H9 (cell line): Measurements from ENCODE around the gene ATP2B2. TPM values are rescaled to one million over a fixed set of nuclear protein-coding genes. Genes with fewer than 3 reads are reported as not detected.

ENCODE experiments used
- DNase-seq: peaks from one replicate; pipeline ENCODE4 v3.0.0-alpha.2; 2017
- H2AFZ ChIP-seq: one replicate; pipeline ENCODE4 v1.6.1; 2013; ENCODE audit warnings: mild to moderate bottlenecking, low read length, control low read depth, moderate library complexity
- H2AK5ac ChIP-seq: 2 replicates; pipeline ENCODE4 v1.6.1; 2013; ENCODE audit warnings: low read length, control low read depth, mixed read lengths; ENCODE audit not compliant: insufficient read length
- H2BK120ac ChIP-seq: one replicate; pipeline ENCODE4 v1.6.1; 2013; ENCODE audit warnings: low read depth, mild to moderate bottlenecking, low read length, control low read depth, inconsistent platforms; ENCODE audit not compliant: poor library complexity, severe bottlenecking
- H2BK12ac ChIP-seq: 2 replicates; pipeline ENCODE4 v1.6.1; 2013; ENCODE audit warnings: low read length, control low read depth, mixed read lengths, low read depth; ENCODE audit not compliant: insufficient read length
- H2BK15ac ChIP-seq: 2 replicates; pipeline ENCODE4 v1.6.1; 2013; ENCODE audit warnings: low read depth, low read length, control low read depth
- H2BK20ac ChIP-seq: one replicate; pipeline ENCODE4 v1.6.1; 2013; ENCODE audit warnings: low read depth, mild to moderate bottlenecking, low read length, control low read depth, inconsistent platforms; ENCODE audit not compliant: poor library complexity, severe bottlenecking
- H2BK5ac ChIP-seq: 2 replicates; pipeline ENCODE4 v1.6.1; 2013; ENCODE audit warnings: low read length, control low read depth, mixed read lengths; ENCODE audit not compliant: insufficient read length
- H3K14ac ChIP-seq: 2 replicates; pipeline ENCODE4 v1.6.1; 2013; ENCODE audit warnings: low read length, control low read depth; ENCODE audit not compliant: insufficient read depth
- H3K18ac ChIP-seq: 2 replicates; pipeline ENCODE4 v1.6.1; 2013; ENCODE audit warnings: low read depth, mild to moderate bottlenecking, mixed read lengths, low read length, control low read depth; ENCODE audit not compliant: insufficient read length
- H3K23ac ChIP-seq: 2 replicates; pipeline ENCODE4 v1.6.1; 2013; ENCODE audit warnings: low read length, control low read depth, mixed read lengths, low read depth; ENCODE audit not compliant: insufficient read length
- H3K23me2 ChIP-seq: 2 replicates; pipeline ENCODE4 v1.6.1; 2013; ENCODE audit warnings: low read depth, mild to moderate bottlenecking, mixed read lengths, low read length, control low read depth; ENCODE audit not compliant: insufficient read length, poor library complexity, severe bottlenecking
- H3K27ac ChIP-seq: 2 replicates; pipeline ENCODE4 v1.5.1; 2013; ENCODE audit warnings: low read length, control low read depth, mixed read lengths, low read depth; ENCODE audit not compliant: insufficient read length
- H3K27me3 ChIP-seq: 2 replicates; pipeline ENCODE4 v1.6.1; 2013; ENCODE audit warnings: low read length, control low read depth, inconsistent platforms; ENCODE audit not compliant: insufficient read depth
- H3K4ac ChIP-seq: 2 replicates; pipeline ENCODE4 v1.6.1; 2013; ENCODE audit warnings: low read depth, mild to moderate bottlenecking, control low read depth, inconsistent platforms, low read length, moderate library complexity
- H3K4me1 ChIP-seq: 2 replicates; pipeline ENCODE4 v1.6.1; 2013; ENCODE audit warnings: low read length, control low read depth, inconsistent platforms; ENCODE audit not compliant: insufficient read depth
- H3K4me2 ChIP-seq: 2 replicates; pipeline ENCODE4 v1.6.1; 2013; ENCODE audit warnings: low read length, control low read depth, mixed read lengths; ENCODE audit not compliant: insufficient read length, insufficient read depth
- H3K56ac ChIP-seq: 2 replicates; pipeline ENCODE4 v1.6.1; 2013; ENCODE audit warnings: low read depth, mild to moderate bottlenecking, mixed read lengths, low read length, control low read depth; ENCODE audit not compliant: insufficient read length
- H3K79me1 ChIP-seq: 2 replicates; pipeline ENCODE4 v1.6.1; 2013; ENCODE audit warnings: low read depth, mild to moderate bottlenecking, moderate library complexity, low read length, control low read depth, inconsistent platforms; ENCODE audit not compliant: insufficient read depth, poor library complexity, severe bottlenecking
- H3K79me2 ChIP-seq: 2 replicates; pipeline ENCODE4 v1.6.1; 2013; ENCODE audit warnings: low read length, control low read depth, inconsistent platforms; ENCODE audit not compliant: insufficient read depth
- H3K9ac ChIP-seq: 2 replicates; pipeline ENCODE4 v1.6.1; 2013; ENCODE audit warnings: low read length, control low read depth, mixed read lengths; ENCODE audit not compliant: insufficient read length; ENCODE audit errors: extremely low read depth
- H3K9me3 ChIP-seq: one replicate; pipeline ENCODE4 v1.6.1; 2013; ENCODE audit warnings: low read depth, low read length, inconsistent platforms; ENCODE audit not compliant: control insufficient read depth
- H3T11ph ChIP-seq: one replicate; pipeline ENCODE4 v1.6.1; 2013; ENCODE audit warnings: mild to moderate bottlenecking, low read length, control low read depth, inconsistent platforms
- H4K20me1 ChIP-seq: one replicate; pipeline ENCODE4 v1.6.1; 2013; ENCODE audit not compliant: control insufficient read depth, insufficient read length, insufficient read depth
- H4K5ac ChIP-seq: 2 replicates; pipeline ENCODE4 v1.6.1; 2013; ENCODE audit warnings: low read depth, mild to moderate bottlenecking, mixed read lengths, low read length, control low read depth; ENCODE audit not compliant: insufficient read length
- H4K8ac ChIP-seq: replicated peaks from 2 replicates; pipeline ENCODE4 v1.6.1; 2013; ENCODE audit warnings: low read length, control low read depth, mixed read lengths, low read depth; ENCODE audit not compliant: insufficient read length
- H4K91ac ChIP-seq: 2 replicates; pipeline ENCODE4 v1.6.1; 2013; ENCODE audit warnings: low read depth, mild to moderate bottlenecking, moderate library complexity, mixed read lengths, low read length, control low read depth; ENCODE audit not compliant: insufficient read length
- H3K27ac Mint-ChIP-seq, 3 experiments: 2 replicates in 2 of 3; 3 replicates in 1 of 3; pipeline ENCODE4 v1.8.0; 2020 to 2021; ENCODE audit warnings: mixed read lengths in 3 of 3, mild to moderate bottlenecking in 1 of 3, moderate library complexity in 1 of 3
- H3K27me3 Mint-ChIP-seq: 2 replicates; pipeline ENCODE4 v1.8.0; 2021; ENCODE audit warnings: low read depth, mild to moderate bottlenecking, moderate library complexity, mixed read lengths
- H3K36me3 Mint-ChIP-seq, 3 experiments: 2 replicates in 2 of 3; 3 replicates in 1 of 3; pipeline ENCODE4 v1.8.0; 2020 to 2021; ENCODE audit warnings: low read depth in 3 of 3, mixed read lengths in 3 of 3; ENCODE audit not compliant: insufficient read depth in 1 of 3
- H3K4me1 Mint-ChIP-seq, 2 experiments: 2 replicates each; pipeline ENCODE4 v1.8.0; 2020; ENCODE audit warnings: mixed read lengths in 2 of 2
- H3K4me3 Mint-ChIP-seq, 2 experiments: 2 replicates in 1 of 2; 3 replicates in 1 of 2; pipeline ENCODE4 v1.8.0; 2020 to 2021; ENCODE audit warnings: mild to moderate bottlenecking in 2 of 2, mixed read lengths in 2 of 2, moderate library complexity in 1 of 2
- H3K9me3 Mint-ChIP-seq, 2 experiments: 2 replicates in 1 of 2; 3 replicates in 1 of 2; pipeline ENCODE4 v1.8.0; 2020; ENCODE audit warnings: mild to moderate bottlenecking in 2 of 2, mixed read lengths in 2 of 2, moderate library complexity in 1 of 2
- CTCF ChIP-seq: fragments of 200-600 bp; sonication (generic); conservative IDR thresholded peaks from 3 replicates; pipeline ENCODE4 v1.8.0; 2021; ENCODE audit warnings: antibody characterized with exemption, mild to moderate bottlenecking
- WGBS: extraction: QIAGEN DNeasy Blood & Tissue Kit; methylation state at CpG from one replicate; pipeline ENCODE4 v1.1.7; 2013; ENCODE audit warnings: missing lambda C conversion rate, low lambda C conversion rate, mixed read lengths; ENCODE audit not compliant: insufficient read length; ENCODE audit errors: extremely low coverage; 5-methylcytosine and 5-hydroxymethylcytosine counted together
- total RNA-seq: library from RNA; stranded (reverse); gene quantifications from 2 replicates; pipeline ENCODE4 v1.2.1, GENCODE V29; 2021

Gene ATP2B2
- total RNA-seq, 1 experiment from 2014 or later = 0.33 TPM

- Mint-ChIP-seq H3K4me3 (no peak overlapping the region), H3K27me3 (peaks cover 11% of the 10 kb centered on the region), H3K4me1 (peaks cover 0 to 8% of the 10 kb centered on the region in 2 experiments; a peak in 2 of 4 replicates), H3K27ac (no peak overlapping the region), H3K9me3 (no peaks in the 10 kb centered on the region), H3K36me3 (no peaks in the 10 kb centered on the region)
- H3K4ac ChIP-seq = no peak overlapping the region
- no peak overlapping the region for H2BK15ac ChIP-seq
- no peaks in the 10 kb centered on the region for H4K20me1 ChIP-seq
- no peak overlapping the region for H4K5ac ChIP-seq
- H3K23me2 ChIP-seq = no peaks in the 10 kb centered on the region
- no peaks in the 10 kb centered on the region for H3K9me3 ChIP-seq
- H3K27me3 ChIP-seq = no peaks in the 10 kb centered on the region
- H3K14ac ChIP-seq = no peak overlapping the region
- no peak overlapping the region for H3K27ac ChIP-seq
- H2BK20ac ChIP-seq = no peak overlapping the region
- no peak for TF ChIP-seq CTCF
- no CpG with 5 or more reads among the region's 1 CpG for WGBS
- no peak overlapping the region for H3K23ac ChIP-seq
- no peak overlapping the region for H2AK5ac ChIP-seq
- H2BK12ac ChIP-seq = no peak overlapping the region
- no peak overlapping the region for H3K18ac ChIP-seq
- H3K4me1 ChIP-seq = no peaks in the 10 kb centered on the region
- no peak overlapping the region for H3K4me2 ChIP-seq
- no peak overlapping the region for H3T11ph ChIP-seq
- no peak overlapping the region for H2BK120ac ChIP-seq
- H3K79me1 ChIP-seq = no peaks in the 10 kb centered on the region
- DNase-seq = no peak
- no peak overlapping the region for H2AFZ ChIP-seq
- H4K8ac ChIP-seq = no peak overlapping the region
- no peak overlapping the region for H4K91ac ChIP-seq
- H3K79me2 ChIP-seq = no peaks in the 10 kb centered on the region
- H3K56ac ChIP-seq = no peak overlapping the region
- H3K9ac ChIP-seq = no peak overlapping the region
- H2BK5ac ChIP-seq = no peak overlapping the region
Observed at GRCh38 chr3:10430805-10431204, 74.6 kb downstream of the ATP2B2 start.
